HG02938 (cell line): ENCODE measurements around the gene SNX13.
"Not testable (repeated sequence)": the region's sequence is repeated elsewhere in the genome, so short reads cannot be mapped to it uniquely, and the experiment has no call there.

Source experiments
- ATAC-seq: cut with Tn5 transposase; IDR thresholded peaks from one replicate; pipeline ENCODE4 v1.9.1; 2021; ENCODE audit warnings: mild to moderate bottlenecking, moderate library complexity; ENCODE audit not compliant: unreplicated experiment

Gene SNX13

DNA sequence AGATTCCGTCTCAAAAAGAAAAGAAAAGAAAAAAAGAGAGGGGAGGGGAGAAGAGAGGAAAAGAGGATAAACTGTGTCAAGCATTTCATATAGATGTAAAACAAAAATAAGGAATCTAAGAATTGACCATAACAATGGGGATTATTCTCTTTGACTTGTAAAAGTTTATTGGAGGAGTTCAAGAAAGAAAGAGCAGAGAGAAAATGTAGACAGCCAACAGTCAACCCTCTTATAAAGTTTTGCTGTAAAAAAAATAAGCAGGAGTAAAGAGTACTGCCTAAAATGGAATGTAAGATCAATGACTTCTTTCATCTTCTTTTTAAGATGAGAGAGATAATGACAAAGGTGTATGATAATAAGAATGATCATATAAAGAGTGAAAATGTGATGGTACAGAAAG lies 87.9 kb downstream of the SNX13 start:
- no peak for ATAC-seq

DNA sequence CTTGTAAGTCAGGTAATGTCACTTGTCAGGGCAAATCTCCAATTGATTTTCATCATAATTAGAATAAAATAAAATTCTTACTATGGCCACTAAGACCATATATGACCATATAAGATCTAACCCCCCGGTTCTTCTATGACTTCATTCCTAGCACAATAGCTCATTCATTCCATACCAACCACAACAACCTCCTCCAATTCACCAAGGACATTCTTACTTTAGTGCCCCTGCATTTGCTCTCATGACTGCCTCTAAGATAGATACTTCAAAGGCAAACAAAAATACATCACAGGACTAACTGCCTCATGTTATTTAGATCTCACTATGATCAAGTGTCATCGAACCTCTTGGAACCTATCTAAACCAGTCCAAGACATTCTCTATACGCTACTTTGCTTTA lies 90.8 kb downstream of the SNX13 start:
- no peak for ATAC-seq

DNA sequence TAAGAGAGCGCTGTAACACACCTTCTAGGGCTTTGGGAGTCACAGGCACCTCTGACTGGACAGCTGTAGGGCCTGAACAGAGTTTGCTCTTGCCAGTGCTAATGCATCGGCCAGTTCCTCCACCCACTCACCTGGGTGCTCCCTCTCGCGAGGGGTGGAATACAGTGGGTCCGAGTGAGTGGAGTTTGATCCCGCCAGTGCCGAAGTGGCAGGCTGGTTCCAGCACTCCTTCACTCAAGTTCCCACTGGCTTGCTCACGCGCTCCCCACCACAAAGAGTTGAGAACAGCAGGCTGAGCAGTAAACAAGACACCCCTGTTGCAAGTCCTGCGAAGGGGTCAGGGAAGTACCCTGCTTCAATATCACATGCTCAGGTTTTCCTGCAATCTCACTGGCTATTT lies 91.8 kb downstream of the SNX13 start:
- ATAC-seq, result no peak

- ATAC-seq, result no peak
These were observed 93.4 kb downstream of the SNX13 start for GRCh38 chr7:17846935-17847334.

GRCh38 chr7:17845197-17845547 lies 95.1 kb downstream of the SNX13 start:
- no peak for ATAC-seq

GRCh38 chr7:17844514-17845196 lies 95.6 kb downstream of the SNX13 start:
- ATAC-seq, result no peak

- no peak for ATAC-seq
These were observed 96.3 kb downstream of the SNX13 start for GRCh38 chr7:17844022-17844421.

GRCh38 chr7:17843041-17843440 lies 97.3 kb downstream of the SNX13 start:
- ATAC-seq, result no peak

GRCh38 chr7:17832820-17833355 lies 107.4 kb downstream of the SNX13 start:
- ATAC-seq, result no peak

DNA sequence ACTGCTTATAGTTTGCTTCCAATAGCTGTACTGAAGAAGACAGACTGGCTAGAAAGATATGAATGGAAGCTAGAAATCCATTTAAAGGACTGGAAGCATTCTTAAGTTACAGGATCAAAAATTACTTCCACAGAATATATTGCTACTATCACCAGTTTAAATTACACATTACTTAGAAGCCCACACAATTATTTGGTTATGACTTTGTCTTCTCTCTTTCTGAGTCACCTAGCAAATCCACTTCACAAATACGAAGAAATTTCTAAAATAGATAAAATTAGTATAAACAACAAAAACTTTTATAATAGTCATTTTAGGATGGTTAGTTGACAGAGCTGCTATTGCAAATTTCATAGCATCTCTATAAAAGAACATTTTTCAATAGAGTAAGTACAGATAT lies 108.1 kb downstream of the SNX13 start:
- ATAC-seq, result no peak

DNA sequence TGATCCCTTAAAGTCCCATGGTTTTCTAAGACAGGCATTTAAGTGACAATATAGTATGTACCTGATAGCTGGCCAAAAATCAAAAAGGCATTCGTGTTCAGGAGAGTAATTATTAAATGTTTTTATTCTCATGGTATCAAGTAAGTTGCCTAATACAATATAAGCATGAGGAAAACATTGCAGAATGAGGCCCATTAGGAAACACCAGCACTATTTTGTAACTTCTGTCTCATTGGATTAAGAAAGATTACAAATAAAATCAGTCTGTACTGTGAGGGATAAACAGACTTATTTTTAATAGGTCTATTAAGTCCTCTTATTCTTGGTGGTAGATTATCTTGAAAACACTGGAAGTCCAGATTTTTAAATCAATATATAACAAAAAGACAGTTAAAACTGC lies 110.1 kb downstream of the SNX13 start:
- ATAC-seq, result no peak

GRCh38 chr7:17829001-17829400 lies 111.3 kb downstream of the SNX13 start:
- no peak for ATAC-seq

GRCh38 chr7:17822547-17823173 lies 117.6 kb downstream of the SNX13 start:
- ATAC-seq, result no peak

DNA sequence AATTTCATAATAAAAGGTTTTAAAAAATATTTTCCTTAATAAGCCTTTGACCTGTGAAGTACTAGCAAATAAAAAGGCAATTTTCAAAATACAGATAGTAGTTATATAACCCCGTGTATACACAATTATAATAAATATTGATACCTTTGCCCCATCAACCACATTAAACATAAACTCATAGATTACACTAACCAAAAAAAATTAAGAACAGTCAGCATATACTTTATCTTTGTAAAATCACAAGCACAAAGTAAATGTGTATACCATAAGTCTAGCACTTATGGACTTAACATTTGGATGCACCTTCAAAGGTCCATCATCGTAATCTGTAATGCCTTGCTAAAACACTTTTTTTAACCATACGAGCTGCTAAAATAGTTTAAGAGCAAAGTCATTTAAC lies 123.4 kb downstream of the SNX13 start:
- ATAC-seq, result no peak

- no peak for ATAC-seq
These were observed 125.0 kb downstream of the SNX13 start for GRCh38 chr7:17815318-17815717.

DNA sequence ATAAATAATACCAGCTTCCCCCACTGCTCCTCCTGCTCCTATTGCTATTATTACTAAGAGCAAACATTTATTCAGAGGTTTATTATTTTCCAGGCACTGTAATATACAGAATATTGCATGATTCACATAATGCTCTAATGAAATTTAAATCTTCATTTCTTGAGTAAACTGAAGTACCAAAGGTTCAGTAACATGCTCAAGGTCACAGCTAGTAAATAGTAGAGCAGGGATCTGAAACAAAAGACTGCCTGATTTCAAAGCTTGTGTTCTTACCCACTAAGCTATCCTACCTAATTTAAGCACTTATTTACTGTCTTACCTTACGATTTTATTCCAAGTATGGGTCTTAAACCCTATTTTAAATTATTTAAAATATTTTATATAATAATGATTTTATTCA lies 126.2 kb downstream of the SNX13 start:
- ATAC-seq, result no peak

- ATAC-seq, result not testable (repeated sequence)
These were observed 131.1 kb downstream of the SNX13 start for GRCh38 chr7:17809215-17809614.

- ATAC-seq, result no peak
These were observed 133.1 kb downstream of the SNX13 start for GRCh38 chr7:17807242-17807641.

DNA sequence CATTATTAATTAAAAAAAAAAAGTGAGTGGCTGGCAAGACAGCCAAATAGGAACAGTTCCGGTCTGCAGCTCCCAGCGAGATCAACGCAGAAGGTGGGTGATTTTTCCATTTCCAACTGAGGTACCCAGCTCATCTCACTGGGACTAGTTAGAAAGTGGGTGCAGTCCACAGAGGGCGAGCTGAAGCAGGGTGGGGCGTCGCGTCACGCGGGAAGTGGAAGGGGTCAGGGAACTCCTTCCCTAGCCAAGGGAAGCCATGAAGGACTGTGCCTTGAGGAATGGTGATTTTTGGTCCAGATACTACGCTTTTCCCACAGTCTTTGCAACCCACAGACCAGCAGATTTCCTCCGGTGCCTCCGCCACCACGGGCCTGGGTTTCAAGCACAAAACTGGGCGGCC lies 133.7 kb downstream of the SNX13 start:
- ATAC-seq, result no peak

- no peak for ATAC-seq
These were observed 138.2 kb downstream of the SNX13 start for GRCh38 chr7:17802056-17802455.

- ATAC-seq, result no peak
These were observed 148.0 kb downstream of the SNX13 start for GRCh38 chr7:17792075-17792936.

DNA sequence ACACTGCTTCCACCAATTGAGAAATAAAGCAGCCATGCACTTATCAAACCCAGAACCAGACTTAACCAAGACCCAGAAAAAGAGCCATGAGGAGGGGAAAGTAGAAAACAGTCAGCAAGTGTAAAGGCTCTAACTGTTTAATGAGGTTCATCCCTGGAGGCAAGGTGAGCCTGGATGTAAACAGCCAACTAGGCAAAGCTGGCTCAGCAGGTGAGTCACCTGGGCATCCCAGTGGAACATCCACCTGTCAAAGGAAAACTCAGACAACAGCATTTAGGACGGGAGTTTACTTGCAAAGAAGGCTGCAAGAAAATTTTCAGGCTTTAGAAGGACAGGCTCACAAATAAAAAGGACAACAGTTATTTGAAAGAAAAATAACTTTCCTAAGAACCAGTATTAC lies 153.0 kb downstream of the SNX13 start:
- ATAC-seq, result no peak
